PC-9 (cell line): Measurements from ENCODE around the gene CCBE1. TPM values are rescaled to one million over a fixed set of nuclear protein-coding genes. Genes with fewer than 3 reads are reported as not detected.

ENCODE experiments used
- BruUV-seq: library from RNA; stranded (reverse); fragments of 400-500 nt; replicated peaks from 2 replicates; lab custom pipeline; 2021; lab: Mats Ljungman, UMichigan
- CTCF ChIA-PET: fragments of 300-600 bp; sonication (Branson Sonifier 250); formaldehyde crosslinking; loops from one replicate; lab custom pipeline; 2022; ENCODE audit warnings: antibody characterized with exemption; lab: Charles Lee
- POLR2A ChIA-PET: fragments of 300-600 bp; sonication (Branson Sonifier 250); formaldehyde crosslinking; loops from one replicate; lab custom pipeline; 2022; ENCODE audit warnings: antibody characterized with exemption; ENCODE audit not compliant: unreplicated experiment; lab: Charles Lee
- DNase-seq, 2 experiments: peaks; one replicate each; pipeline versions ENCODE4 v3.0.0 to v3.0.0-alpha.2; 2015 to 2022; ENCODE audit warnings: mixed read lengths in 1 of 2
- H2AFZ ChIP-seq: fragments of 200-600 bp; sonication (generic); 2 replicates; pipeline ENCODE4 v1.8.1; 2017; ENCODE audit warnings: antibody characterized with exemption
- H3F3A ChIP-seq: fragments of 200-600 bp; sonication (generic); 2 replicates; pipeline ENCODE4 v1.8.1; 2017; ENCODE audit warnings: antibody characterized with exemption, mild to moderate bottlenecking, low read depth; ENCODE audit not compliant: insufficient read depth
- H3K27ac ChIP-seq: fragments of 200-600 bp; sonication (generic); 2 replicates; pipeline ENCODE4 v1.6.1; 2016; ENCODE audit warnings: mixed run types
- H3K27me3 ChIP-seq: fragments of 200-600 bp; sonication (generic); 2 replicates; pipeline ENCODE4 v1.6.1; 2016; ENCODE audit warnings: low read depth, mixed run types; ENCODE audit not compliant: insufficient read depth
- H3K36me3 ChIP-seq: fragments of 200-600 bp; sonication (generic); 2 replicates; pipeline ENCODE4 v1.6.1; 2016; ENCODE audit warnings: low read depth, mixed run types
- H3K4me1 ChIP-seq: fragments of 200-600 bp; sonication (generic); replicated peaks from 2 replicates; pipeline ENCODE4 v1.6.1; 2016; ENCODE audit warnings: mixed run types; ENCODE audit not compliant: insufficient read depth
- H3K4me2 ChIP-seq: fragments of 200-600 bp; sonication (generic); 2 replicates; pipeline ENCODE4 v1.6.1; 2017; ENCODE audit warnings: mixed run types
- H3K4me3 ChIP-seq: fragments of 200-600 bp; sonication (generic); 2 replicates; pipeline ENCODE4 v1.6.1; 2016; ENCODE audit warnings: mixed run types
- H3K79me2 ChIP-seq: fragments of 200-600 bp; sonication (generic); 2 replicates; pipeline ENCODE4 v1.6.1; 2017; ENCODE audit warnings: low read depth, mixed run types
- H3K9me2 ChIP-seq: fragments of 200-600 bp; sonication (generic); 2 replicates; pipeline ENCODE4 v1.8.1; 2017; ENCODE audit warnings: mild to moderate bottlenecking; ENCODE audit not compliant: insufficient read depth
- H3K9me3 ChIP-seq: fragments of 200-600 bp; sonication (generic); 2 replicates; pipeline ENCODE4 v1.8.1; 2016; ENCODE audit warnings: low read depth; ENCODE audit not compliant: insufficient read depth
- H4K20me1 ChIP-seq: fragments of 200-600 bp; sonication (generic); 2 replicates; pipeline ENCODE4 v1.8.1; 2017; ENCODE audit not compliant: insufficient read depth
- CTCF ChIP-seq: fragments of 200-600 bp; sonication (generic); conservative IDR thresholded peaks from 2 replicates; pipeline ENCODE4 v1.6.1; 2017; ENCODE audit warnings: mixed run types, antibody characterized with exemption, mild to moderate bottlenecking, moderate library complexity
- EZH2 ChIP-seq: fragments of 200-600 bp; sonication (generic); IDR thresholded peaks from 2 replicates; pipeline ENCODE4 v1.8.0; 2017; ENCODE audit warnings: antibody characterized with exemption, low read depth
- intact Hi-C: fragments of 100-400 bp; cut with micrococcal nuclease; formaldehyde crosslinking; loops from one replicate; pipeline ENCODE4 v1.10.0; 2022; ENCODE audit not compliant: unreplicated experiment
- total RNA-seq: library from RNA; stranded (reverse); gene quantifications from 2 replicates; pipeline ENCODE4 v1.2.3, GENCODE V29; 2021

The CCBE1 gene
- total RNA-seq, 1 experiment from 2014 or later = 5.8 TPM

GRCh38 chr18:59448546-59448945 is 248.7 kb downstream of the CCBE1 start:
- Histone ChIP-seq H3K79me2 (no peaks in the 10 kb centered on the region), H3K4me1 (no peaks in the 10 kb centered on the region), H3K9me3 (no peaks in the 10 kb centered on the region), H3F3A (no peaks in the 10 kb centered on the region), H3K4me3 (no peak overlapping the region), H4K20me1 (no peaks in the 10 kb centered on the region), H3K9me2 (no peaks in the 10 kb centered on the region), H3K4me2 (no peak overlapping the region), H3K27me3 (no peaks in the 10 kb centered on the region), H2AFZ (no peak overlapping the region), H3K27ac (no peak overlapping the region), H3K36me3 (no peaks in the 10 kb centered on the region)
- no peak for DNase-seq
- TF ChIP-seq EZH2 (no peak), CTCF (no peak)
- POLR2A ChIA-PET = no interaction called here
- CTCF ChIA-PET = no interaction called here
- intact Hi-C loops = no loop called here
- no TSS peak for BruUV-seq

GRCh38 chr18:59446012-59446411 is 251.2 kb downstream of the CCBE1 start:
- H3K4me2 ChIP-seq = no peak overlapping the region
- no peaks in the 10 kb centered on the region for H3K9me2 ChIP-seq
- TF ChIP-seq CTCF (no peak), EZH2 (no peak)
- no peaks in the 10 kb centered on the region for H3K79me2 ChIP-seq
- H3K4me3 ChIP-seq = no peak overlapping the region
- intact Hi-C loops = no loop called here
- H3F3A ChIP-seq = no peaks in the 10 kb centered on the region
- no peak overlapping the region for H3K27ac ChIP-seq
- H3K4me1 ChIP-seq = no peaks in the 10 kb centered on the region
- BruUV-seq = no TSS peak
- no peaks in the 10 kb centered on the region for H3K9me3 ChIP-seq
- no peak overlapping the region for H2AFZ ChIP-seq
- H4K20me1 ChIP-seq = no peaks in the 10 kb centered on the region
- no peak for DNase-seq
- ChIA-PET POLR2A (no interaction called here), CTCF (no interaction called here)
- no peaks in the 10 kb centered on the region for H3K36me3 ChIP-seq
- 0 out of 2 replicates have a peak, but pooled peaks cover 7% of the 10 kb centered on the region for H3K27me3 ChIP-seq

GRCh38 chr18:59437851-59438569 is 259.2 kb downstream of the CCBE1 start:
- Histone ChIP-seq H3K9me3 (no peaks in the 10 kb centered on the region), H4K20me1 (no peaks in the 10 kb centered on the region), H3K36me3 (no peaks in the 10 kb centered on the region), H3F3A (no peaks in the 10 kb centered on the region), H3K4me1 (no peaks in the 10 kb centered on the region), H3K9me2 (no peaks in the 10 kb centered on the region), H3K27me3 (0 out of 2 replicates have a peak, but pooled peaks cover 7% of the 10 kb centered on the region), H2AFZ (no peak overlapping the region), H3K4me3 (no peak overlapping the region), H3K27ac (no peak overlapping the region), H3K79me2 (no peaks in the 10 kb centered on the region), H3K4me2 (no peak overlapping the region)
- no TSS peak for BruUV-seq
- POLR2A ChIA-PET = no interaction called here
- intact Hi-C loops = no loop called here
- DNase-seq = no peak
- CTCF ChIA-PET = no interaction called here
- no peak for TF ChIP-seq EZH2
- no peak for TF ChIP-seq CTCF
